Neuronal stem cell (in vitro differentiated cells): ENCODE measurements around the gene VPS13D.

Source experiments
- DNase-seq: peaks from one replicate; pipeline ENCODE4 v3.0.0-alpha.2; 2013; ENCODE audit warnings: low spot score
- H2AFZ ChIP-seq: one replicate; pipeline ENCODE4 v1.6.1; 2013; ENCODE audit warnings: mild to moderate bottlenecking, low read length, inconsistent platforms
- H2AK5ac ChIP-seq: 2 replicates; pipeline ENCODE4 v1.6.1; 2013; ENCODE audit warnings: low read depth, mild to moderate bottlenecking, inconsistent platforms, low read length, moderate library complexity, mixed read lengths
- H2BK120ac ChIP-seq: 2 replicates; pipeline ENCODE4 v1.6.1; 2013; ENCODE audit warnings: low read depth, mild to moderate bottlenecking, inconsistent platforms, low read length, moderate library complexity, mixed read lengths
- H2BK12ac ChIP-seq: one replicate; pipeline ENCODE4 v1.6.1; 2013; ENCODE audit warnings: low read length, inconsistent platforms
- H2BK15ac ChIP-seq: 2 replicates; pipeline ENCODE4 v1.6.1; 2013; ENCODE audit warnings: mild to moderate bottlenecking, low read length, inconsistent platforms, mixed read lengths
- H2BK5ac ChIP-seq: one replicate; pipeline ENCODE4 v1.6.1; 2013; ENCODE audit warnings: inconsistent platforms, mild to moderate bottlenecking, low read length, moderate library complexity
- H3K14ac ChIP-seq: one replicate; pipeline ENCODE4 v1.6.1; 2013; ENCODE audit warnings: low read length, inconsistent platforms
- H3K18ac ChIP-seq: 2 replicates; pipeline ENCODE4 v1.6.1; 2013; ENCODE audit warnings: low read length, inconsistent platforms
- H3K23ac ChIP-seq: 2 replicates; pipeline ENCODE4 v1.6.1; 2013; ENCODE audit warnings: low read depth, mild to moderate bottlenecking, mixed read lengths, low read length, inconsistent platforms; ENCODE audit not compliant: poor library complexity
- H3K27ac ChIP-seq: replicated peaks from 3 replicates; pipeline ENCODE4 v1.5.1; 2013; ENCODE audit warnings: low read length, inconsistent platforms
- H3K27me3 ChIP-seq, 3 experiments: 2 replicates each; pipeline ENCODE4 v1.6.1; 2013; ENCODE audit warnings: low read length in 3 of 3, mild to moderate bottlenecking in 2 of 3, inconsistent platforms in 1 of 3, low read depth in 1 of 3, mixed read lengths in 1 of 3, moderate library complexity in 1 of 3; ENCODE audit not compliant: control insufficient read depth in 3 of 3, insufficient read depth in 3 of 3
- H3K36me3 ChIP-seq, 2 donors: replicated peaks in 1 of 2; 2 replicates each; pipeline ENCODE4 v1.6.1; 2013; ENCODE audit warnings: low read length in 2 of 2; ENCODE audit not compliant: control insufficient read depth in 2 of 2, insufficient read depth in 2 of 2
- H3K4ac ChIP-seq: 2 replicates; pipeline ENCODE4 v1.6.1; 2013; ENCODE audit warnings: inconsistent platforms, mild to moderate bottlenecking, low read length, moderate library complexity
- H3K4me1 ChIP-seq, 2 donors: 1 replicate in 1 of 2; 2 replicates in 1 of 2; pipeline ENCODE4 v1.6.1; 2013; ENCODE audit warnings: low read length in 2 of 2, low read depth in 1 of 2; ENCODE audit not compliant: control insufficient read depth in 2 of 2, insufficient read depth in 1 of 2
- H3K4me2 ChIP-seq: one replicate; pipeline ENCODE4 v1.6.1; 2013; ENCODE audit warnings: mild to moderate bottlenecking, low read length, inconsistent platforms; ENCODE audit not compliant: insufficient read depth, poor library complexity, severe bottlenecking
- H3K4me3 ChIP-seq, 2 donors: 2 replicates each; pipeline ENCODE4 v1.5.1; 2013; ENCODE audit warnings: low read length in 2 of 2, mild to moderate bottlenecking in 2 of 2, inconsistent platforms in 1 of 2, moderate library complexity in 1 of 2
- H3K79me1 ChIP-seq: one replicate; pipeline ENCODE4 v1.6.1; 2013; ENCODE audit warnings: low read depth, mild to moderate bottlenecking, inconsistent platforms, low read length, moderate library complexity
- H3K9ac ChIP-seq: one replicate; pipeline ENCODE4 v1.6.1; 2013; ENCODE audit warnings: mild to moderate bottlenecking, low read depth, low read length, inconsistent platforms; ENCODE audit not compliant: poor library complexity
- H3K9me3 ChIP-seq, 2 donors: replicated peaks in 1 of 2; 2 replicates each; pipeline versions ENCODE3 to v1.6.1; 2013; ENCODE audit warnings: low read length in 2 of 2, mild to moderate bottlenecking in 2 of 2, inconsistent platforms in 1 of 2, low read depth in 1 of 2, mixed read lengths in 1 of 2, moderate library complexity in 1 of 2; ENCODE audit not compliant: control insufficient read depth in 2 of 2, insufficient read depth in 1 of 2
- H4K8ac ChIP-seq: one replicate; pipeline ENCODE4 v1.6.1; 2013; ENCODE audit warnings: low read depth, mild to moderate bottlenecking, inconsistent platforms, low read length, moderate library complexity
- H4K91ac ChIP-seq: one replicate; pipeline ENCODE4 v1.6.1; 2013; ENCODE audit warnings: low read length, low read depth, mild to moderate bottlenecking, inconsistent platforms; ENCODE audit not compliant: poor library complexity
- WGBS, 2 donors: extraction: QIAGEN DNeasy Blood & Tissue Kit; methylation state at CpG; one replicate each; pipeline ENCODE4 v1.1.7; 2013; ENCODE audit warnings: missing lambda C conversion rate in 2 of 2, mixed read lengths in 1 of 2; ENCODE audit not compliant: insufficient read length in 2 of 2, insufficient replicate concordance in 1 of 2; ENCODE audit errors: extremely low coverage in 2 of 2; 5-methylcytosine and 5-hydroxymethylcytosine counted together

The VPS13D gene

GRCh38 chr1:12204140-12204539 lies 25.7 kb upstream of the VPS13D start:
- no peaks in the 10 kb centered on the region for H3K9me3 ChIP-seq
- no peak for DNase-seq
- H3K36me3 ChIP-seq: no peaks in the 10 kb centered on the region
- no peak overlapping the region for H3K9ac ChIP-seq
- peak overlapping the region; percentile 35 for H2BK5ac ChIP-seq
- peaks cover 15 to 23% of the 10 kb centered on the region in 2 donors for H3K4me1 ChIP-seq
- H2AFZ ChIP-seq: no peak overlapping the region
- H3K4me2 ChIP-seq: no peak overlapping the region
- no peak overlapping the region for H2BK120ac ChIP-seq
- no peak overlapping the region for H4K8ac ChIP-seq
- no peak overlapping the region for H3K4ac ChIP-seq
- no CpG with 5 or more reads among the region's 7 CpGs for WGBS, 2 donors
- no peak overlapping the region for H3K23ac ChIP-seq
- peak overlapping the region; percentile 81 for H3K18ac ChIP-seq
- no peak overlapping the region for H3K14ac ChIP-seq
- no peak overlapping the region for H2BK12ac ChIP-seq
- H4K91ac ChIP-seq: no peak overlapping the region
- H2BK15ac ChIP-seq: no peak overlapping the region
- no peak overlapping the region for H2AK5ac ChIP-seq
- no peaks in the 10 kb centered on the region for H3K27me3 ChIP-seq
- no peak overlapping the region for H3K27ac ChIP-seq
- no peaks in the 10 kb centered on the region for H3K79me1 ChIP-seq
- H3K4me3 ChIP-seq: no peak overlapping the region

DNA sequence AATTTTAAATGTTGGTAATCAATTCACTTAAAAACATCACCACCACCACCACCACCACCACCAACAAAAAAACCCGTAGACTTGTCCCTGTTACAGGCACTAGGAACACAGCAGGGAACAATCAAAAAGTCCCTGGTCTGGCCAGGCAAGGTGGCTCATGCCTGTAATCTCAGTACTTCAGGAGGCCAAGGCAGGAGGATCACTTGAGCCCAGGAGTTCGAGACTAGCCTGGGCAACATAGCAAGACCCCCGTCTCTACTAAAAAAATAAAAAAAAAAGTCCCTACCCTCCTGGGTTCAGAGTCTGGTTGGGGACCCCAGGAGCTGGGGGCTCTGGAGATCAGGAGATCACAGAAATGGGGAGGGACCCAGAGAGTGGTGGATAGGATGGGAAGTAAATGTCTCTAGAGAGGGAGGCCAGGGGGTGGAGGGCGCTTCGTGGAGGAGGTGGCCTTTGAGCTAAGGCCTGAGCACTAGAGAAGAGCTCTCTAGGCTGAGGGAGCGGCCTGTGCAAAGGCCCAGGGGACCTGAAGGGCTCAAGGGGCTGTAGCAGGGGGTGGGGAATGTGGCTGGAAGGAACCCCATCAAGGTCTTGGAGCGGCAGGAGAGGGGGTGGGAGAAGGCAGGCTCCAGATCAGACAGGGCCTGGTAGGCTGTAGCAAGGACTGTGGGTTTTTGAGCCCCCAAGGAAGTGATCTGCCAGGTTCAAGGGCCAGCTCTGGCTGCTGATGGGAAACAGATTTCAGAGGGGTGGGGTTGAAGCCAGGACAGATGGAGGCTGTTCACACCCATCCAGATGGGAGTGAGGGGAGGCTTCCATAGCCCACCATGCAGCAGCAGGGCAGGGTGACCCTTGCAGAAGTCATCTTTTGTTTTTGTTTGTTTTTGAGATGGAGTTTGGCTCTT lies 24.8 kb upstream of the VPS13D start:
- Histone ChIP-seq H3K14ac (no peak overlapping the region), H3K9me3 (no peaks in the 10 kb centered on the region), H2BK15ac (no peak overlapping the region), H2BK120ac (no peak overlapping the region), H3K27me3 (no peaks in the 10 kb centered on the region), H2BK5ac (no peak overlapping the region), H3K79me1 (no peaks in the 10 kb centered on the region), H4K8ac (no peak overlapping the region), H3K27ac (no peak overlapping the region), H3K36me3 (no peaks in the 10 kb centered on the region), H3K18ac (peak overlapping the region; percentile 80), H3K23ac (peak overlapping the region; percentile 61), H3K9ac (no peak overlapping the region), H4K91ac (no peak overlapping the region), H3K4me1 (peaks cover 8 to 15% of the 10 kb centered on the region in 2 donors), H3K4ac (no peak overlapping the region), H2AFZ (no peak overlapping the region), H2BK12ac (no peak overlapping the region), H2AK5ac (peak overlapping the region; percentile 47), H3K4me2 (no peak overlapping the region), H3K4me3 (no peak overlapping the region)
- DNase-seq: no peak
- no CpG with 5 or more reads among the region's 7 CpGs for WGBS, 2 donors

DNA sequence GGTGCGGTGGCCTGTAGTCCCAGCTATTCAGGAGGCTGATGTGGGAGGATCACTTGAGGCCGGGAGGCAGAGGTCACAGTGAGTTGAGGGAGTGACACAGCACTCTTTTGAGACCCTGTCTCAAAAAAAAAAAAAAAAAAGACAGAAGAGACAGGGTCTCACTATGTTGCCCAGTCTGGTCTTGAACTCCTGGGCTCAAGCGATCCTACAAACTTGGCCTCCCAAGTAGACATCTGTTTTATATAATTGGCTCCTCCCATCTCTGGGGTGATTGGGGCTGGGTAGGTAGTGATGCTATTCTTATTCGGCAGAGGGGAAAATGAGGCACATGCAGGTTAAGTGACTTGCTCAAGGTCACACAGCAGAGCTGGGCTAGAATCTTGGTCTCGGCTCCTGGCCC lies 23.6 kb upstream of the VPS13D start:
- Histone ChIP-seq H3K9me3 (no peaks in the 10 kb centered on the region), H2BK15ac (no peak overlapping the region), H2AK5ac (peak overlapping the region; percentile 100), H3K18ac (no peak overlapping the region), H2BK12ac (no peak overlapping the region), H3K4ac (no peak overlapping the region), H4K8ac (no peak overlapping the region), H4K91ac (no peak overlapping the region), H3K36me3 (no peaks in the 10 kb centered on the region), H2BK5ac (peak overlapping the region; percentile 72), H3K23ac (no peak overlapping the region), H3K9ac (no peak overlapping the region), H3K27ac (no peak overlapping the region), H3K4me1 (peaks cover 8 to 11% of the 10 kb centered on the region in 2 donors), H2BK120ac (no peak overlapping the region), H3K4me3 (no peak overlapping the region), H3K79me1 (no peaks in the 10 kb centered on the region), H3K4me2 (no peak overlapping the region), H2AFZ (no peak overlapping the region), H3K27me3 (no peaks in the 10 kb centered on the region), H3K14ac (no peak overlapping the region)
- no peak for DNase-seq
- no CpG with 5 or more reads among the region's 5 CpGs for WGBS, 2 donors

DNA sequence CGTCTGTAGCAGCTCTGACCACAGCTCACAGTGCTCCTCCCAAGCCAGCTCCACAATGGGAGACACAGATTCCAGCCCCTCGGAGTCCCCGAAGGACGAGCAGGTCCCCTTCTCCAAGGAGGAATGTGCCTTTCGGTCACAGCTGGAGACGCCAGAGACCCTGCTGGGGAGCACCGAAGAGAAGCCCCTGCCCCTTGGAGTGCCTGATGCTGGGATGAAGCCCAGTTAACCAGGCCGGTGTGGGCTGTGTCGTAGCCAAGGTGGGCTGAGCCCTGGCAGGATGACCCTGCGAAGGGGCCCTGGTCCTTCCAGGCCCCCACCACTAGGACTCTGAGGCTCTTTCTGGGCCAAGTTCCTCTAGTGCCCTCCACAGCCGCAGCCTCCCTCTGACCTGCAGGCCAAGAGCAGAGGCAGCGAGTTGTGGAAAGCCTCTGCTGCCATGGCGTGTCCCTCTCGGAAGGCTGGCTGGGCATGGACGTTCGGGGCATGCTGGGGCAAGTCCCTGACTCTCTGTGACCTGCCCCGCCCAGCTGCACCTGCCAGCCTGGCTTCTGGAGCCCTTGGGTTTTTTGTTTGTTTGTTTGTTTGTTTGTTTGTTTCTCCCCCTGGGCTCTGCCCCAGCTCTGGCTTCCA lies 22.9 kb upstream of the VPS13D start:
- Histone ChIP-seq H2BK120ac (peak overlapping the region; percentile 40), H4K91ac (no peak overlapping the region), H3K9ac (no peak overlapping the region), H3K23ac (peak overlapping the region; percentile 92), H3K4me3 (no peak overlapping the region), H3K18ac (peak overlapping the region; percentile 89), H3K9me3 (no peaks in the 10 kb centered on the region), H2BK15ac (peak overlapping the region; percentile 96), H3K4ac (no peak overlapping the region), H3K27ac (no peak overlapping the region), H3K4me1 (peaks cover 8 to 11% of the 10 kb centered on the region in 2 donors), H3K36me3 (no peaks in the 10 kb centered on the region), H2BK5ac (peak overlapping the region; percentile 72), H3K14ac (no peak overlapping the region), H2AK5ac (peak overlapping the region; percentile 100), H3K4me2 (no peak overlapping the region), H3K27me3 (no peaks in the 10 kb centered on the region), H2BK12ac (peak overlapping the region; percentile 18), H4K8ac (peak overlapping the region; percentile 57), H3K79me1 (no peaks in the 10 kb centered on the region), H2AFZ (peak overlapping the region; percentile 58)
- no peak for DNase-seq
- no CpG with 5 or more reads among the region's 17 CpGs for WGBS, 2 donors
